GM20000 (cell line): ENCODE data around the gene GP1BB.

Source experiments
- DNase-seq: peaks from one replicate; pipeline ENCODE4 v3.0.0; 2012; ENCODE audit warnings: low spot score
- TF ChIP-seq, protein P1 (sequence below): IDR thresholded peaks from 2 replicates; pipeline ENCODE4 v1.5.1; 2012; ENCODE audit warnings: mild to moderate bottlenecking, control low read depth; ENCODE audit errors: extremely low read depth, missing control alignments

GP1BB gene

DNA sequence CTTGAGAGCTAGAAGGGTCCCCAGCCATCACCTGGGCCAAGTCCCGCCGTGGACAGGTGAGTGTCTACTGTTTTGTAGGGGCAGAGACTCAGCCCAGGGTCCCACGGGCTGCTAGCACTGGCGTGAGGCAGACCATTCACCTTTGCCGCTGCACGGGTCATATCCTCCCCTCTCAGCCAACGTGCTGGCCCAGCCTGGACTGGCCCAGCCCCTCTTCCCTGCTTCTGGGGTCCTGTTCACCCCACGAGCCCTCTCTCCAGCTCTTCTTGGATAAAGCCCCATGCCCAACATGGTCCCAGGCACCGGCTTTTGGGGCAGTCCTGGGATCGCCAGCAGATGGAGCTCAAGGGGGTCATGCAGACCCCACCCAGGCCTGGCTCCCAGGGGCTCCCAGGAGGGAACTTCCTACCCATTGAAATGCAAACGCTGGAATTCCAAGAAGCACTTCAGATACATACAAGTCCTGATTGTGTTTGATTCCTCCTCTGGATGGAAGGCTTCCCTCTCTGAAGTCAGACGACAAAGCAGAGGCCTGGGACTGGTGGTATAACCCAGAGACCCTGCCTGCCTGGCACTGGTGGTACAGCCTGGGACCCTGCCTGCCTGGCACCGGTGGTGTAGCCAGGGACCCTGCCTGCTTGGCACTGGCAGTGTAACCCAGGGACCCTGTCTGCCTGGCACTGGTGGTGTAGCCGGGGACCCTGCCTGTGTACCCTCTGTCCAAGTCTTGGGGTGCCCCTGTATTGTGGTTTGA lies 18.0 kb upstream of the GP1BB start:
- no peak for DNase-seq
- TF ChIP-seq, protein P1, sequence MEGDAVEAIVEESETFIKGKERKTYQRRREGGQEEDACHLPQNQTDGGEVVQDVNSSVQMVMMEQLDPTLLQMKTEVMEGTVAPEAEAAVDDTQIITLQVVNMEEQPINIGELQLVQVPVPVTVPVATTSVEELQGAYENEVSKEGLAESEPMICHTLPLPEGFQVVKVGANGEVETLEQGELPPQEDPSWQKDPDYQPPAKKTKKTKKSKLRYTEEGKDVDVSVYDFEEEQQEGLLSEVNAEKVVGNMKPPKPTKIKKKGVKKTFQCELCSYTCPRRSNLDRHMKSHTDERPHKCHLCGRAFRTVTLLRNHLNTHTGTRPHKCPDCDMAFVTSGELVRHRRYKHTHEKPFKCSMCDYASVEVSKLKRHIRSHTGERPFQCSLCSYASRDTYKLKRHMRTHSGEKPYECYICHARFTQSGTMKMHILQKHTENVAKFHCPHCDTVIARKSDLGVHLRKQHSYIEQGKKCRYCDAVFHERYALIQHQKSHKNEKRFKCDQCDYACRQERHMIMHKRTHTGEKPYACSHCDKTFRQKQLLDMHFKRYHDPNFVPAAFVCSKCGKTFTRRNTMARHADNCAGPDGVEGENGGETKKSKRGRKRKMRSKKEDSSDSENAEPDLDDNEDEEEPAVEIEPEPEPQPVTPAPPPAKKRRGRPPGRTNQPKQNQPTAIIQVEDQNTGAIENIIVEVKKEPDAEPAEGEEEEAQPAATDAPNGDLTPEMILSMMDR: no peak

DNA sequence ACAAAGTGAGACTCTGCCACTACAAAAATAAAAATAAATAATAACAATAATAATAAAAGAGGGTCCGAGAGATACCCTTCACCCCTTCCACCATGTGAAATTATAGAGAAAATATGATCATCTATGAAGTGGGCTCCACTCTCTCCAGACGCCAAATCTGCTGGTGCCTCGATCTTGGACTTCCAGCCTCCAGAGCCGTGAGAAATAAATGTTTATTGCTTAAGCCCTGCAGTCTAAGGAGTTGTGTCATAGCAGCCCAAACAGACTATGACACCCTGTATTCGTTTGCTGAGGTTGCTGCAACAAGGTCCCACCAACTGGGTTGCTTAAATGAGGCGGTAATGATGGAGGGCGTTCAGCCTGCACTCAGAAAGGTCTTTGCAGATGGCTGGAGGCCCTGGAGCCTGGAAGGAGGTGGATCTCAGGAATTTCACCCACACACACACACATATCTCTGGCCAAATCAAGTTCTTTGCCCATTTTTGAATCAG lies 16.6 kb upstream of the GP1BB start:
- DNase-seq: no peak
- TF ChIP-seq, protein P1: no peak

DNA sequence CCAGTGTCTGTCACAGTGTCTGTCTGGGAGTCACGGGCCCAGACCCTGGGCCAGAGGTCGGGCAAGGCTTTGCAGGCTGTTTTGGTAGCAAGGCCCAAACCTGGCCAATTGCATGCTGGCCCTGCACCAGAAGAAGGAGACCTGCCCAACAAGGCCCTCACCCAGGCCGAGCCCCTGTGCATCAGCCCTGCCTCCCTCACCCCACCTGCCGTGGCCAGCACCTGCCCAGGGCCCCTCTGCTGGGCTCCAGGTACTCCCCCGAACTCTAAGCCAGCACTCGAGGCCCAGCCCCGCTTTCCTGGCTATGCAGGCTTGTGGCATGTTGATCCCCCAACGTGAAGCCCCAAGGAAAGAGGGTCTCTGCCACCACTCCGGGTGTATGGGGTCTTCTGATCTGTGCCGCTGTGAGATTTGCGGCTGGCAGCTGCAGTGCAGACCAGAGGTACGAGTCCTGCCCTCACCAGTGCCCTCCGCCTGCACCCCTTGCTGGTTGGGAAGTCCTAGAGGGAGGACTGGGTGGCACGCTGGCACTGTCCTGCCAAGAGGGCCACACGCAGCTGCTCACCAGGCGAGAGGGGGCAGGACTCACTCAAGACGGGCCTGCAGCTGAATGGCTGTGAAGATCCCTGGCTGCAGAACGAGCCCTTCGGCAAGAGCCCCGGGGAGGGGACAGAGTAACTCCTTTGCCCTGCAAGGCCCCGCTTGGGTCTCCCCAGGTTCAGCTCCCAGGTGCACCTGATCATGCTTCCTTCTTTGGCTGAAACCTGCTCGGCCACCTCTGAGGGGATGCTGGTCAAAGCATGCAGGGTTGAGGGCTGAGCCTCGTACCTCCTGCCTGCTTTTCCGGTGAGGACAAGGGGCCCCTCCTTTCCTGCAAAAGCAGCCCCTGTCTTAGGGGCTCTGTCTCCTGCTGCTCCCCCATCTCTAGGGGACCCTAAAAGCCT lies 15.7 kb upstream of the GP1BB start:
- TF ChIP-seq, protein P1: no peak
- DNase-seq: no peak

DNA sequence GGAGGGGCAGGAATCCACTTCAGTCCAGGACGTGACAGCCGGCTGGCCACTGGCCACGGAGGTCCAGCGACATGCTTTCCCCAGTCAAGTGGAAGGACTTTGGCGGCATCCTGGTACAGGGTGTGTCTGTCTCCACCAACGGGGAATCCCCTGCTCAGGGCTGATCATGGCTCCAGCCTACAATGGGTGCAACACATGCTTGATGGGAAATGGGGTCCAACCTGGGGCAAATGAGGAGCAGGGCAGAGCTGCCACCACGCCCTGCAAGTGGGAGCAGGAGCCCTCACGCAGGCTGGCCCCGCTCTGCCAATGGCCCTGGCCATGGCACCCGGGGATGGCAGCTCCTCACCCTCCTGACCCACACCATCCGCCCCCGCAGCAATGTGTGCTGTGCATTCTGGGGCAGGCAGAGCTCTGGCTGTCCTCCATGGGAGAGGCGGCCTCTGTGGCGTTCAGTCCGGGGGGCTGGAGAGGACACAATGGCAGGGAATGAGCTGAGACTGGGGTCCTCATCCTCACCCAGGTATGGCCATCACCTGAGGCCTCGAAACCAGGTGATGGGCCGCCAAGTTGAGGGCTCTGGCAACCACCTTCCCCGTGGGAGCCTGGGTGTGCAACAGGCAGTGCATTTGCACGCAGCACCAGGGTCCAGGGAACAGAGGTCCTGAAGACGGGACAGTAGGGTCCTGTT lies 14.9 kb upstream of the GP1BB start:
- TF ChIP-seq, protein P1: no peak
- DNase-seq: no peak

DNA sequence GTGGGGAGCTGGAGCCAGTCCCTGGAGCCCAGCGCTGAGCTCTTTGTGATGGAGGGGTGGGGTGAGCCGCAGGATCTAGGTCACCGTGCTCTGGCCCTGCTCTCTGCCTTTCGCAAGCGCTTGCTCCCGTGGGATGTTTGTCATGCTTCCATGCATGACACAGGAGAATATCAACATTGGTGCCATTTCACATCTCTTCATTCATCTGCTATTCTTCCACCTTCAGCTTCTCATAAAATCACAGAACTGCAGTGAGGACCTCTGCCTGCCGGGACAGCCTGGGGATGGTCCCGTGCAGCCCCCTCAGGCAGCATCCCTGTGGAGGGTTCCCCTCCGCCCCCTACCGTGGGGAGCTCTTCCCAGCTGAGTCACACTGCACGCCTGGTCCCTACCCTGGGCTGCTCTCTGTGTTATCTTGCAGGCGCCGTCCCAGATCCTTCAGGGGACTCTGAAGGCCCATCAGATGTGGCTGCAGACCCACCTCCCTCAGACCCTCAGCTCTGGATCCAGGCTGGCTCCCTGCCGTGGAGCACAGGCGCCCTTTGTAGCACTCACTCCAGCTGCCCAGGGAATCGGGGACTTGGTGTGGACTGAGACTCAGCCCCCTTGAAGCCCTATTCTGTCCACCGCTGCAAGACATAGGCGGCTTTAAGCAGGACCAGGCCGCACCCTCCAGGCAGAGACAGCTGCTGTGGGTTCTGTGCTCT lies 14.1 kb upstream of the GP1BB start:
- TF ChIP-seq, protein P1: no peak
- no peak for DNase-seq

DNA sequence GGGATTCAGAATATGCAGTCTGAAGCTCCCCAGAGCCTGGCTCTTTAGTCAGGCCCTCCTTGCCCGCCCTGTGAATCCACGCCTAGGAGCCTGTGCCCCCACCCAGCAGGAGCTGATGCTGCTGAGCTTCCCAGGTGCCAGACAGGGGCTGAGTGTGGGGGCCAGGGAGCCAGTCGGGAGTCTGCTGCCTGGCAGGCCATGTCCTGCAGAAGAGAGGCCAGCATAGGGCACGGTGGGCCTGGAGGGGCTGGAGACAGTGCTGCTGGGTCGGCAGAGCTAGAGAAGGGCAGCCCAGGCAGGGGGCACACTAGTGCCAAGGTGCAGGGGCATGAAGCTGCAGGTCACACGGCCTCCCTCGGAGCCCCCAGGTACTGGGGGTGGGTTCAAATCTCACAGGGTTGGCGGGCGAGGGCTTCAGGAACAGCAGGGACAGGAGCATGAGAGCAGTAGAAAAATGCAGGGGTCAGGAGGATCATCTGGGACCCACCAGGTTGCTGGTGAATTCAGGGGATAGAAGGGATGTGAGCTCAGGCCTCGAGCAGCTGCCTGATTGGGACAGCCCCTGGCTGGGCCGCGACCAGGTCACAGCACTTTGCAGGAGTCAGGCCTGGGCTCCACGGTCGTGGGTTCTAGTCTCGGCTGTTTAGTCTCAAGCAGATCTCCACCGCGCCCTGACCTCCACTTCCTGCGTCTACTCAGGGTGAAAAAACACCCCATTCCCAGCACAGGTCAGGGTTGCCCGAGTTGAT lies 13.1 kb upstream of the GP1BB start:
- no peak for DNase-seq
- TF ChIP-seq, protein P1: no peak
